DND-41 (cell line): ENCODE measurements around the gene METTL9.

Experiments
- ATAC-seq: fragments of 200-7000 bp; cut with Tn5 transposase; 3 replicates; pipeline ENCODE4 v1.9.1; 2021; ENCODE audit warnings: low read depth; ENCODE audit not compliant: insufficient read depth
- DNase-seq: peaks from one replicate; pipeline ENCODE4 v3.0.0-alpha.2; 2020
- H2AFZ ChIP-seq: 2 replicates; pipeline ENCODE4 v1.6.0; 2012; ENCODE audit warnings: low read depth, low read length
- H3K27ac ChIP-seq: 2 replicates; pipeline ENCODE4 v1.5.1; 2012; ENCODE audit warnings: low read length, inconsistent platforms
- H3K27me3 ChIP-seq: fragments of 200-600 bp; sonication (generic); 2 replicates; pipeline ENCODE4 v1.6.0; 2012; ENCODE audit warnings: low read length, mild to moderate bottlenecking, inconsistent platforms; ENCODE audit not compliant: insufficient read depth, poor library complexity
- H3K36me3 ChIP-seq: 2 replicates; pipeline ENCODE4 v1.5.1; 2012; ENCODE audit warnings: low read length, inconsistent platforms; ENCODE audit not compliant: insufficient read depth
- H3K4me1 ChIP-seq: 2 replicates; pipeline ENCODE4 v1.5.1; 2012; ENCODE audit warnings: mild to moderate bottlenecking, low read length; ENCODE audit not compliant: insufficient read depth
- H3K4me2 ChIP-seq: 2 replicates; pipeline ENCODE4 v1.6.0; 2012; ENCODE audit warnings: mild to moderate bottlenecking, moderate library complexity, low read length, inconsistent platforms; ENCODE audit not compliant: insufficient read depth
- H3K4me3 ChIP-seq, 2 experiments: fragments of 200-600 bp in 1 of 2; shearing (Covaris generic) in 1 of 2; 2 replicates each; pipeline ENCODE4 v1.5.1; 2012 to 2016; ENCODE audit warnings: inconsistent platforms in 2 of 2, low read length in 2 of 2, mild to moderate bottlenecking in 2 of 2, low read depth in 1 of 2, moderate library complexity in 1 of 2
- H3K79me2 ChIP-seq: 2 replicates; pipeline ENCODE4 v1.6.0; 2012; ENCODE audit warnings: low read length, inconsistent platforms; ENCODE audit not compliant: insufficient read depth
- H3K9ac ChIP-seq: 2 replicates; pipeline ENCODE4 v1.6.0; 2012; ENCODE audit warnings: low read depth, mild to moderate bottlenecking, inconsistent platforms, low read length, moderate library complexity
- H3K9me3 ChIP-seq: 2 replicates; pipeline ENCODE4 v1.5.1; 2012; ENCODE audit warnings: low read length, moderate library complexity, mild to moderate bottlenecking, inconsistent platforms; ENCODE audit not compliant: insufficient read depth, severe bottlenecking
- H4K20me1 ChIP-seq: 2 replicates; pipeline ENCODE4 v1.6.0; 2012; ENCODE audit warnings: low read length; ENCODE audit not compliant: insufficient read depth
- EZH2 ChIP-seq: IDR thresholded peaks from 3 replicates; pipeline ENCODE4 v1.6.1; 2012; ENCODE audit warnings: borderline replicate concordance, low read depth, mild to moderate bottlenecking, moderate library complexity, low read length, inconsistent platforms; ENCODE audit not compliant: severe bottlenecking
- TF ChIP-seq, protein P1 (sequence below): IDR thresholded peaks from 2 replicates; pipeline ENCODE4 v1.5.1; 2012; ENCODE audit warnings: borderline replicate concordance, low read length, moderate library complexity, mild to moderate bottlenecking; ENCODE audit not compliant: poor library complexity, severe bottlenecking; ENCODE audit errors: extremely low read depth

The METTL9 gene

DNA sequence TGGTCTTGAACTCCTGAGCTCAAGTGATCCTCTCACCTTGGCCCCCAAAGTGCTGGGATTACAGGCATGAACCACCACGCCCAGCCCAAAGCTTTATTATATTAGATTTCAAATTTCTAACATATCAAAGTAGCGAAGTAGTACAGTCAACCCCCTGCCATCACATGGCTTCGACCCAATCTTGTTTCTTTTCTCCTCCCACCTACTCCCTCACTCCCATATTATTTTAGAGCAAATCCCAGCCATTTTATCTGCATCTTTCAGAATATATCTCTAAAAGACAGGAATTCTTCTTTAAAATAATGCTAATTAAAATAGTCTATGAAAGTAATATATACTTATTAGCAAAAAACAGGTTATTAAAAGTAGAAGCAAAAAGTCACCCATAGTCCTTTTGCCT, 52.1 kb downstream of the METTL9 start:
- no peaks in the 10 kb centered on the region for H3K27me3 ChIP-seq
- peaks cover 44% of the 10 kb centered on the region for H3K36me3 ChIP-seq
- H4K20me1 ChIP-seq, result no peaks in the 10 kb centered on the region
- H3K79me2 ChIP-seq, result peaks cover 33% of the 10 kb centered on the region
- peaks cover 14% of the 10 kb centered on the region for H3K4me1 ChIP-seq
- no peak overlapping the region for H2AFZ ChIP-seq
- no peak overlapping the region for H3K27ac ChIP-seq
- no peak overlapping the region for H3K4me2 ChIP-seq
- DNase-seq (no peak), ATAC-seq (no peak)
- no peak overlapping the region for H3K9ac ChIP-seq
- TF ChIP-seq, protein P1, sequence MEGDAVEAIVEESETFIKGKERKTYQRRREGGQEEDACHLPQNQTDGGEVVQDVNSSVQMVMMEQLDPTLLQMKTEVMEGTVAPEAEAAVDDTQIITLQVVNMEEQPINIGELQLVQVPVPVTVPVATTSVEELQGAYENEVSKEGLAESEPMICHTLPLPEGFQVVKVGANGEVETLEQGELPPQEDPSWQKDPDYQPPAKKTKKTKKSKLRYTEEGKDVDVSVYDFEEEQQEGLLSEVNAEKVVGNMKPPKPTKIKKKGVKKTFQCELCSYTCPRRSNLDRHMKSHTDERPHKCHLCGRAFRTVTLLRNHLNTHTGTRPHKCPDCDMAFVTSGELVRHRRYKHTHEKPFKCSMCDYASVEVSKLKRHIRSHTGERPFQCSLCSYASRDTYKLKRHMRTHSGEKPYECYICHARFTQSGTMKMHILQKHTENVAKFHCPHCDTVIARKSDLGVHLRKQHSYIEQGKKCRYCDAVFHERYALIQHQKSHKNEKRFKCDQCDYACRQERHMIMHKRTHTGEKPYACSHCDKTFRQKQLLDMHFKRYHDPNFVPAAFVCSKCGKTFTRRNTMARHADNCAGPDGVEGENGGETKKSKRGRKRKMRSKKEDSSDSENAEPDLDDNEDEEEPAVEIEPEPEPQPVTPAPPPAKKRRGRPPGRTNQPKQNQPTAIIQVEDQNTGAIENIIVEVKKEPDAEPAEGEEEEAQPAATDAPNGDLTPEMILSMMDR, result no peak
- no peak for TF ChIP-seq EZH2
- no peaks in the 10 kb centered on the region for H3K9me3 ChIP-seq
- H3K4me3 ChIP-seq, result no peak overlapping the region

DNA sequence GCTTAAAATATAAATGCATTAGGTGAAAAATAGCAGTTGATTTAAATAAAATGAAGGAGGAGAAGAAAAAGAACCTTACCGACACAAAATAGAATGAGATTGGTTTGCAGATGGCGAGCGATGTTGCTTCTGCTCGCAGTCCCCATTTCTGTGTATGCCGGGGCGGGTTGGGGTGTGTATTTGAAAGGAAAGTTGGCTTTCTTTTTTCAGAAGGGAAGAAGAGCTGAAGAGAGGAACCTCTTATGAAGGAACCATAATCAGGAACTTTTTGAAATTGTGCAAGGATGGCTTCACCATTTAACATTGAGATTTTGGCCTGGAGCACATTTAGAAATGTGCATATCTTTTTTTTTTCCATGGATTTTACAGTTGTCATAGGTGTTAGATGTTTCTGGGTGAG, 53.1 kb downstream of the METTL9 start, which contains the start of gene IGSF6:
Gene IGSF6 (minus strand): TSS at position 156 of the 400 bp plus-strand sequence. CDS start 10 bp downstream, at position 146.
- H3K79me2 ChIP-seq, result peaks cover 23% of the 10 kb centered on the region

DNA sequence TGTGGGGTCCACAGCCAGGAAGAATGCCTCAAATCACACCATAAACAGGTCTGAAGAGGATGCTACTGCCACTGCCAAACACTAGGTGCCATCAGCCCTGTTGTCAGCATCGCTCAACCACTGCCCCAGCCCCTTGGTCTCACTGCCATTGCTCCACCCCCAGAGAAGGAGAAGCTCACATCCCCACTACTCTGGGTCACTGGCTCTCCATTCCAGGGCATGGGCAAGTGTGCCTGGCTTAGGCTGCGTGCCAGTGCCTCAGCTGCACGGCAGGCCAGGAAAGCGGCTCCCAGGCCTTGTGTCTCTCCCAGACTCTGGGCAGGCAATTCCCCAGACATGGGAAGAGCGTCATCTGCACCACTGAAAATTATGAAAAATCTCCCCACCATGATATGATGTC, 54.2 kb downstream of the METTL9 start:
- no peak overlapping the region for H3K4me3 ChIP-seq

More for the DNA sequence above, 53.1 kb downstream of the METTL9 start, which contains the start of gene IGSF6:
- Histone ChIP-seq H3K4me1 (peaks cover 11% of the 10 kb centered on the region), H3K27ac (no peak within 1 kb of the TSS), H3K9ac (no peak within 1 kb of the TSS), H3K4me2 (no peak within 1 kb of the TSS), H3K4me3 (no peak within 1 kb of the TSS), H2AFZ (no peak within 1 kb of the TSS), H3K36me3 (peaks cover 38% of the 10 kb centered on the region), H3K9me3 (no peaks in the 10 kb centered on the region), H3K27me3 (no peaks in the 10 kb centered on the region), H4K20me1 (no peaks in the 10 kb centered on the region)
- DNase-seq, result no peak
- TF ChIP-seq, protein P1, result no peak
- no peak for TF ChIP-seq EZH2
- no peak for ATAC-seq

More for the DNA sequence above, 54.2 kb downstream of the METTL9 start:
- Histone ChIP-seq H2AFZ (no peak overlapping the region), H3K4me2 (no peak overlapping the region), H3K79me2 (peaks cover 13% of the 10 kb centered on the region), H3K4me1 (peaks cover 7% of the 10 kb centered on the region; the same call in 1 of the 2 replicates), H3K9ac (no peak overlapping the region), H3K27me3 (no peaks in the 10 kb centered on the region), H3K27ac (no peak overlapping the region), H4K20me1 (no peaks in the 10 kb centered on the region; the same call in 1 of the 2 replicates), H3K36me3 (peaks cover 42% of the 10 kb centered on the region), H3K9me3 (no peaks in the 10 kb centered on the region)
- TF ChIP-seq, protein P1, result no peak
- no peak for TF ChIP-seq EZH2
- ATAC-seq (no peak), DNase-seq (no peak)
